Mammary epithelial cell (primary cell): Measurements from ENCODE around the gene FRMD6.

Experiments used
- EZH2 ChIP-seq: IDR thresholded peaks from 2 replicates; pipeline ENCODE4 v1.6.1; 2012; ENCODE audit warnings: low read length, inconsistent platforms, borderline replicate concordance
- TF ChIP-seq, protein P1 (sequence below), 2 donors: IDR thresholded peaks in 1 of 2; conservative IDR thresholded peaks in 1 of 2; 2 replicates each; pipeline ENCODE4 v1.5.1; 2011 to 2012; ENCODE audit warnings: inconsistent platforms in 2 of 2, low read length in 2 of 2, mild to moderate bottlenecking in 2 of 2, control low read depth in 1 of 2, low read depth in 1 of 2; ENCODE audit not compliant: insufficient read depth in 1 of 2; ENCODE audit errors: extremely low read depth in 1 of 2

DNA sequence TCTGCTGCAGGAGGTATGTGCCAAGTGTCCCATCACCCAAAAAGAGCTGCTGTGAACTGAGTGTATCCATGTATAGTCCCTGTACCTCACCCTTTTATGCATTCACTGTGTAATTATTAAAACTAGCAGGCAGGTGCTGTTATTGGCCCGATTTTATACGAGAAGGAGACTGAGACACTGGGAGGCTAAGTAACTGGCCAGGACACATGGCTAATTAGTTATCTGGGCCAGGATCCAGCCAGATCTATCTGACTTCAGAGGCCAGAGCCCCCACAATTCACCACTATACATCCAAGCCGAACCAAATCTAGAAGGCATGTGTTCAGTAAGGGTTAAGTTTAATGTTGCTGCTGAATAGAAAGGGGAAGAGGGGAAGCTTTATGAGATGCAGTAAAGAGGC is 73.4 kb downstream of the FRMD6 start:
- TF ChIP-seq, protein P1, sequence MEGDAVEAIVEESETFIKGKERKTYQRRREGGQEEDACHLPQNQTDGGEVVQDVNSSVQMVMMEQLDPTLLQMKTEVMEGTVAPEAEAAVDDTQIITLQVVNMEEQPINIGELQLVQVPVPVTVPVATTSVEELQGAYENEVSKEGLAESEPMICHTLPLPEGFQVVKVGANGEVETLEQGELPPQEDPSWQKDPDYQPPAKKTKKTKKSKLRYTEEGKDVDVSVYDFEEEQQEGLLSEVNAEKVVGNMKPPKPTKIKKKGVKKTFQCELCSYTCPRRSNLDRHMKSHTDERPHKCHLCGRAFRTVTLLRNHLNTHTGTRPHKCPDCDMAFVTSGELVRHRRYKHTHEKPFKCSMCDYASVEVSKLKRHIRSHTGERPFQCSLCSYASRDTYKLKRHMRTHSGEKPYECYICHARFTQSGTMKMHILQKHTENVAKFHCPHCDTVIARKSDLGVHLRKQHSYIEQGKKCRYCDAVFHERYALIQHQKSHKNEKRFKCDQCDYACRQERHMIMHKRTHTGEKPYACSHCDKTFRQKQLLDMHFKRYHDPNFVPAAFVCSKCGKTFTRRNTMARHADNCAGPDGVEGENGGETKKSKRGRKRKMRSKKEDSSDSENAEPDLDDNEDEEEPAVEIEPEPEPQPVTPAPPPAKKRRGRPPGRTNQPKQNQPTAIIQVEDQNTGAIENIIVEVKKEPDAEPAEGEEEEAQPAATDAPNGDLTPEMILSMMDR (conservative IDR thresholded peaks at IDR 0.05 in 1 of 2, IDR thresholded peaks at IDR 0.05 in 1 of 2; ENCODE audit: extremely low read depth in 1 of 2, insufficient read depth in 1 of 2, low read depth in 1 of 2, low read length in 2 of 2), result no peak
- TF ChIP-seq EZH2, result no peak
